SH-SY5Y (cell line): ENCODE measurements around the gene ECEL1.

Experiments
- GATA2 ChIP-seq: IDR thresholded peaks from 2 replicates; pipeline ENCODE4 v1.6.1; 2011; ENCODE audit warnings: mild to moderate bottlenecking, low read depth, low read length
- GATA3 ChIP-seq: IDR thresholded peaks from 2 replicates; pipeline ENCODE4 v1.6.1; 2011; ENCODE audit warnings: low read depth, mild to moderate bottlenecking, low read length, moderate library complexity

The ECEL1 gene

GRCh38 chr2:232485348-232485756, 2.3 kb downstream of the ECEL1 start:
- no peak for TF ChIP-seq GATA3
- TF ChIP-seq GATA2: no peak

GRCh38 chr2:232484628-232485347, 2.8 kb downstream of the ECEL1 start:
- TF ChIP-seq GATA2 (no peak), GATA3 (no peak)

GRCh38 chr2:232483923-232484627, 3.6 kb downstream of the ECEL1 start:
- TF ChIP-seq GATA3 (no peak), GATA2 (no peak)

GRCh38 chr2:232483311-232483922, 4.2 kb downstream of the ECEL1 start:
- TF ChIP-seq GATA3 (no peak), GATA2 (no peak)

GRCh38 chr2:232482301-232483238, 5.1 kb downstream of the ECEL1 start:
- TF ChIP-seq GATA2 (no peak), GATA3 (no peak)

- no peak for TF ChIP-seq GATA2
- TF ChIP-seq GATA3: no peak
These were observed 6.1 kb downstream of the ECEL1 start for GRCh38 chr2:232481322-232482140.

GRCh38 chr2:232480201-232481190, 7.1 kb downstream of the ECEL1 start:
- TF ChIP-seq GATA2: no peak
- no peak for TF ChIP-seq GATA3

- TF ChIP-seq GATA3 (no peak), GATA2 (no peak)
These were observed 8.1 kb downstream of the ECEL1 start for GRCh38 chr2:232479341-232480200.

- TF ChIP-seq GATA3 (no peak), GATA2 (no peak)
These were observed 8.9 kb downstream of the ECEL1 start for GRCh38 chr2:232478571-232479340.

- TF ChIP-seq GATA3: no peak
- TF ChIP-seq GATA2: no peak
These were observed 9.7 kb downstream of the ECEL1 start for GRCh38 chr2:232477751-232478510.
